ENCODE data around the gene RAB14. TPM values are rescaled to one million over a fixed set of nuclear protein-coding genes. Genes with fewer than 3 reads are reported as not detected.

The RAB14 gene
- total RNA-seq, 1 donor from 2014 or later: 49.9 TPM

Other genes with a start within 250 kb of the RAB14 start
- 1.1 TPM for gene C5, start 151.6 kb downstream of the RAB14 start, total RNA-seq
- 4.2 TPM for gene CNTRL, start 126.9 kb downstream of the RAB14 start, total RNA-seq
- 855 TPM for gene GSN, start 66.3 kb upstream of the RAB14 start, total RNA-seq
- 191 TPM for gene STOM, start 168.4 kb upstream of the RAB14 start, total RNA-seq

All from cardiac septum (tissue), 1 donor.